Fibroblast of skin of right biceps (primary cell): ENCODE measurements around the gene HELZ2.
A peak's percentile ranks its signal among the peaks of the same experiment; 100 is the strongest.
"Not testable (repeated sequence)": the region's sequence is repeated elsewhere in the genome, so short reads cannot be mapped to it uniquely, and the experiment has no call there.

Experiments
- DNase-seq: peaks from one replicate; pipeline ENCODE4 v3.0.0-alpha.2; 2013

Gene HELZ2

GRCh38 chr20:63563225-63563935 lies 10.7 kb downstream of the HELZ2 start:
- DNase-seq, result no peak

- no peak for DNase-seq
These were observed 11.4 kb downstream of the HELZ2 start for GRCh38 chr20:63562461-63563224.

- no peak for DNase-seq
These were observed 12.2 kb downstream of the HELZ2 start for GRCh38 chr20:63561624-63562396.

GRCh38 chr20:63560856-63561609 lies 13.0 kb downstream of the HELZ2 start:
- DNase-seq, result no peak

- no peak for DNase-seq
These were observed 13.7 kb downstream of the HELZ2 start for GRCh38 chr20:63560333-63560805.

- not testable (repeated sequence) for DNase-seq
These were observed 14.3 kb downstream of the HELZ2 start for GRCh38 chr20:63559485-63560332.

GRCh38 chr20:63558804-63559484 lies 15.1 kb downstream of the HELZ2 start:
- no peak for DNase-seq

- no peak for DNase-seq
These were observed 16.6 kb downstream of the HELZ2 start for GRCh38 chr20:63557481-63557891.

GRCh38 chr20:63556873-63557478 lies 17.1 kb downstream of the HELZ2 start:
- DNase-seq, result no peak

- no peak for DNase-seq
These were observed 18.2 kb downstream of the HELZ2 start for GRCh38 chr20:63555661-63556381.

GRCh38 chr20:63554361-63555278 lies 19.4 kb downstream of the HELZ2 start:
- no peak for DNase-seq

GRCh38 chr20:63553933-63554290 lies 20.1 kb downstream of the HELZ2 start, which contains the start of gene FNDC11:
FNDC11 (plus strand) TSS chr20:63554159; CDS start chr20:63555664, 1,505 bp downstream.
- DNase-seq, result peak; percentile 23

GRCh38 chr20:63553251-63553932 lies 20.6 kb downstream of the HELZ2 start:
- DNase-seq, result peak; percentile 79

- DNase-seq, result no peak
These were observed 21.4 kb downstream of the HELZ2 start for GRCh38 chr20:63552481-63553249.

GRCh38 chr20:63551068-63551467 lies 23.0 kb downstream of the HELZ2 start:
- DNase-seq, result no peak

- no peak for DNase-seq
These were observed 24.3 kb downstream of the HELZ2 start for GRCh38 chr20:63549679-63550282.

GRCh38 chr20:63549019-63549418 lies 25.0 kb downstream of the HELZ2 start:
- DNase-seq, result no peak
